GM18861 (cell line): Measurements from ENCODE around the gene HTRA3.

Source experiments
- ATAC-seq: cut with Tn5 transposase; IDR thresholded peaks from one replicate; pipeline ENCODE4 v1.9.1; 2021; ENCODE audit not compliant: unreplicated experiment

HTRA3 gene

DNA sequence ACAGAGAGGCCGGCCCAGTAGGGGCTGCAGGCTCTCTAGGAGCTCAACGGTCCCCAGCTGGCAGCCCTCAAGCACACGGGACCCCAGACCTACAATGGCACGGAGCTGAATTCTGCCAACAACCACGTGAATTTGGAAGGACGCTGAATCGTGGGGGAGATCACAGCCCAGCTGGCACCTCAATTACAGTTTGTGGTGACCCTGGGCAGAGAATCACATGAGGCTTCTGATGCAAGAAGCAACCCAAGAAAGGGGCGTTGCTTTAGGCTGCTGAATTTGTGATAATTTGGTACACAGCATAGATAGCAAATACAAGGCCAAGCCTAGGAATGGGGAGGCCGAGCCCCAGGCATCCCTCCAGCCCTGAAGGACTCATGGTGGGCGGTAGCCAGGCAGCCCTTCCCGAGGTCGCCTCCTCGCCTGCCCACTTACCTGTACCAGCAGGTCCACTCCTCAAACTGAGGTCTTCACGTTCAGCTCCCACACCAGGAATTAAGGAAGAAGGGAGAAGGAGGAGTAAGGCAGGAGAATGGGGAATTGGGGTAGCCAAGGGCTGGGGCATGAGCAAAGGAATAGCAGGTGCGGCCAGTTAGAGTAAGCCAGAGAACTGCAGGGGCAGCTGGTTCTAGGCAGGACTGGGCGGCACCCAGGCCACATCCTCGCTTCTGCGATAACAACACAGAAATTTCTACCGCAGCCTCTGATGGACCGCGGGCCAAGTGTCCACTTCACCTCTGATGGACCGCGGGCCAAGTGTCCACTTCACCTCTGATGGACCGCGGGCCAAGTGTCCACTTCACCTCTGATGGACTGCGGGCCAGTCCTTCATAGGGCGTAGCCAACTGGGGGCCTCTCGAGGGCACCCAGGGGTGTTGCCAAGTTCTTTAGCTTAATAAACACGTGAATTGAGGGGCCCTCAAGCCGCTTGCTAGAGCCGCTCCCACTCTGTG, 23.4 kb upstream of the HTRA3 start:
- ATAC-seq, result no peak

DNA sequence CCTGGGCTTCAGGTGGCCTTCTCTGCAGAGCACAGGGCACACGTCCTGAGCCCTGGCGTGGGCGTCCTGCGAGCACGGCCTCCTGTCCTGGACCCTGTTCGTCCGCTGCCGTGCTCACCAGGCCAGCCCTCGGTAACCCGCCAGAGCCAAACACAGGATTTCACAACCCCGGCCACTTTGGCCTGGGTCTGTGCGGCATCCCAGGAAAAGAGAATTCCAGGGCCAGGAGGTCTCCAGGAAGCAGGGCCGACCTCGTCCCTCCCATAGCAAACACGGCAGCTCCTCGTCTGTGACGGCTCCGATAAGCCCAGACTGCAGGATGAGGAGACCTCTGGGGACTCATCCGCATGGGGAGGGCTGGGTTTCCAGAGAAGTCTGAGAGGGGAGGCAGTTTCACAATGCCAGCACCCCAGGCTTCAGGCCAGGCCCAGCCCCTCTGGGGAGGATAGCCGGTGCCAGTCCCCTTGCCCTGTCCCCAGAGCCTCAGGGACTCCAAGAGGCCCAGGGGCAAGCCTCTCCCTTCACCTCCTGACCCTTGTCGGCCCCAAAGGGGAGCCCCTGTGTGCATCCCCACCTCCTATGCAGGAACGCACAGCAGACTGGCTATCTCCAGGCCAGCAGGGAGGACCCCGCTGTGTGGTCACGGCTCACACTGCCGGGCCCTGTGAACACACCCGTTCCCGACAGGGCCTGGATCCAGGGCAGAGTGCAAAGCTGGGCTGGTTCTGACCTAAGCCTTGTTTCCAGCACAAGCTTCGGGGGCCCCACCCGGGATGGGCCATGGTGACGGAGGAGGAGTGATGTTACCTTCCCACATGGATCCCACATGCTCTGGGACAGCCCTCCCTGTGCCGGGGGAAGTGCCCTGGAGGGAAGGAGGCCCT, 22.3 kb upstream of the HTRA3 start:
- ATAC-seq, result no peak

DNA sequence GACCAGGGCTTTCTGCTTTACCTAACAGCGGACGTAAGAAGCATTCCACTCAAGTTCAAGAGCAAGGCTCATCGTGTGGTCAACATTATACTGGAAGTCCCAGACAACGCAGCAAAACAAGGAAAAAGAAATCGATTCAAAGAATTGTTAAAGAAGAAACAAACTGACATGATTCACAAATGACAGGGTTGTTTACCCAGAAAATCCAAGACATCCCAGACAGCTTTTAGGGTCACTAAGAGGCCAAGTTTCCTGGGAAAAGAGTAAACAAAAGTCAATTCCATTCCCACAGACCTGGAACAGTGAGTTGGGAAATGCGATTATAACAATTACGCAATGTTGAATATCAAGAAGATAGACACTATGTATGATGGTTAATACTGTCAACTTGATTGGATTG, 21.5 kb upstream of the HTRA3 start:
- ATAC-seq, result no peak

DNA sequence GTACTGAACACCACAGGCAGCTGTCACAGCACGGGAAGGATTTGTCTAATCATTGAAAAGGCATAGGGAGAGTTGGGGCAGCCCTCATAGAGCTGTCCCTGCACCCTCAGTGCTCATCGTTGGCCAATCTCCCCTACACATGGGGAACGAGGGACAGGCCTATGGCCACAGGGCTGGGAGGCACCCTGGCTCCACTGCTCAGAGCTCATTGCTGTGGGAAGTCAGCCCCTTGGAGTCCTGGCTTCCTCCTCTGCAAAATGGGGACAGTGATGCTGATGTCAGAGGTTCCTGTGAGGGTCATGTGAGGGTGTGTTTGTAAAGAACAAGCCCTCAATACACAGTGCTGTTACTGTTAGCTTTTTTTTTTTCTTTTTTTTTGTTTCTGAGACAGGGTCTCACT, 19.3 kb upstream of the HTRA3 start:
- no peak for ATAC-seq

DNA sequence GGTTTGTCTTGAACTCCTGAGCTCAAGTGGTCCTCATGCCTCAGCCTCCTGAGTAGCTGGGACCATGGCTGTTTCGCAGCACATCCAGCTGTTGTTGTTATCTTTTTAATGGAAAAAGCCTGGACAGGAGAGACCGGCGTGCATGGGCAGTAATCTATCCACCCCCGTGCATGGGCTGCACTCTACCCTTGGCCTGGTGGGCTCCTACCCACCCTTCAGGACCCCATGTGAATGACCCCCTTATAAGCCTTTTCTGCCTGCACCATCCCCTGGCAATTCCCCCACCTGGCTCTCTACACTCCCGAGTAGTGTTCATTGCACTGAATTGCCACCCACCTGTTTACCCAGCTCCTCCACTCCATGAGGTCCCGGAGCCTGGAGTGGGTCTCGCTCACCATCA, 18.9 kb upstream of the HTRA3 start:
- no peak for ATAC-seq

DNA sequence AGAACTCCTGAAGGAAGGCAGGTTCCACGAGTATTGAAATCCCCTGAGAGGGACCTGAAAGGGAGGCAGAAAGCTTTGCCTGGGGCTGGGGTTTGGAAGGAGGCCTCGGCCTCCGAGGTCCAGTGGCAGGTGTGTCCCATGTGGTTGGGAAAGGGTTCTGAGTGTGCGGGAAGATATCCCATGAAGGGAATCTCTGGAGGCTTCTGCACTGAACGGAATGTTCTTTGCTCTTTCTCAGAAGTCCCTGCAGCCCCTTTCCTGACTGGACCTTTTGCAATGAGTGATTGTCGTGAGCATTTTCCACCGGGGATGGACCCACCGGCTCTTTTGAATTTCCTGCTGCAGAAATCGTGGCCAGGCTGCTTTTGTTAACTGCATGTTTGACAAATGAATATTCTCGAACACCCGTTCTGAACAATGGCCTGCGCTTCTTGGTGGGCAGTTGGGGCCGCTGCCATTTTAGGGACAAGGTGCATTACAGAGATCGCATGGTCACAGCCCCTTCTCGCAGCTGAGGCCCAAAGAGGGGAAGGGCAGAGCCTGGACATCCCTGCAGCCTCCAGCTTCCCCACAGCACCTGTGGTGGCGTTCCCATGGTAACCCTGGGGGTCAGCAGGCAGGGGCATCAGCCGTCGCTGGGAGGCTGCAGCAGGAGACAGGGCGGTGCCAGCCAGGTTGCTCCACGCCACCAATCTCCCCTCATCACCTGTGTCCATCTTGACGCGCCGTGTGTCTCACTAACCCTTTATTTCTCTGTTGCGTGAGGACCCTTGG, 18.3 kb upstream of the HTRA3 start:
- no peak for ATAC-seq

DNA sequence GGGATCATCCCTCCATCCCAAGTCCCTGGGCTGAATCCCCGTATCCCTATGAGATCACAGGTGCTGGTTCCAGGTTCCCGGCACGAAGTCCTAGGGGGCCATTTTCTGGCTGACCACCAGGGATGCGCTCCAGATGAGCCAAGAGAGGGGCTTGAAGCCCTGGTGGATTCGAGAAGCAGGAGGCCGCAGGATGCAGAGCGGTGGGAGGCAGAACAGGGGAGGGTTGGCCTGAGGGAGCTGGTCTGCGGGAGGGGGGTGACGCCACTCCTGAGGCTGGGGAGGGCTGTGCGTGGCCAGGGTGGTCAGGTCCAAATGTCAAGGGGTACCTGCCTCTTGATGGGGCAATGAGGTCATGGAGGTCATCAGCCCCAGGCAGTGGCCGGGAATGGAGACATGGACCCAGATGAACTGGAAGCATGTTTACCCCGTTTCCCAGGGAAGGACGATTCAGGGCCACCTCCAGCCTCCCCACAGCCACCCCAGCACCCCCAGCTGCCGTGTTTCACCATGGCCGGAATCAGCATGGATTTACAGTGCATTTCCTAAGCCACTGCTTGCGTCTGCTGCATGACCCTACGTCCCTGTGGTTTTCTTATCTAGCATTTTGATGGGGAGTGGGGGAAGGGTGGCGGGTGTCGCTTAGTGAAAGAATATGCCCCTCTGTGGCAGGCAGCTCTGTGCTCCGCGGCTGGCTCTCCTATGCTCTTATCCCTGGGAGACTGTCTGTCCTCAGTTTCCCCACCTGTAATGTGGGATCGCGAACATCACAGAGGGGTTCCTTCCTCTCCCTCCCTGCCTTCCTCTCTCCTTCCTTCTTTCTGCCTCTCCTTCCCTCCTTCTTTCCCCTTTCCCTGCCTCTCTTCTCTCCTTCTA, 17.0 kb upstream of the HTRA3 start:
- ATAC-seq, result no peak

DNA sequence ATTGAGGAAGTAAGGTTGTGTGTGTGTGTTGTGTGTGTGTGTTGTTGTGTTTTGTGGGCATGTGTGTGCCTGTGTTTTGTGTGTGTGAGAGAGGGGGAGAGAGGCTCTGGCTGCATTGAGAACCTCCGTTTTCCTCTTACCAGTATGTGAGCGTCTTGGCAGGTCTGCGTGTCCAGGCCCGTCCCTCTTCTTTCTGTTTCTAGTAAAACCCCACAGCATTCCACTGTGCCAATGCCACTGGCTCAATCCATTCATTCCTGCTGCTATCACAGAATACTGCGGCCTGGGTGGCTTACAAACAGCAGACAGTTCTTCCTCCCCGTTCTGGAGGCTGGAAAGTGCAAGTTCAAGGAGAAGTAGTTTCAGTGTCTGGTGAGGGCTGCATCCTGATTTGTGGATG, 15.5 kb upstream of the HTRA3 start:
- ATAC-seq, result no peak

DNA sequence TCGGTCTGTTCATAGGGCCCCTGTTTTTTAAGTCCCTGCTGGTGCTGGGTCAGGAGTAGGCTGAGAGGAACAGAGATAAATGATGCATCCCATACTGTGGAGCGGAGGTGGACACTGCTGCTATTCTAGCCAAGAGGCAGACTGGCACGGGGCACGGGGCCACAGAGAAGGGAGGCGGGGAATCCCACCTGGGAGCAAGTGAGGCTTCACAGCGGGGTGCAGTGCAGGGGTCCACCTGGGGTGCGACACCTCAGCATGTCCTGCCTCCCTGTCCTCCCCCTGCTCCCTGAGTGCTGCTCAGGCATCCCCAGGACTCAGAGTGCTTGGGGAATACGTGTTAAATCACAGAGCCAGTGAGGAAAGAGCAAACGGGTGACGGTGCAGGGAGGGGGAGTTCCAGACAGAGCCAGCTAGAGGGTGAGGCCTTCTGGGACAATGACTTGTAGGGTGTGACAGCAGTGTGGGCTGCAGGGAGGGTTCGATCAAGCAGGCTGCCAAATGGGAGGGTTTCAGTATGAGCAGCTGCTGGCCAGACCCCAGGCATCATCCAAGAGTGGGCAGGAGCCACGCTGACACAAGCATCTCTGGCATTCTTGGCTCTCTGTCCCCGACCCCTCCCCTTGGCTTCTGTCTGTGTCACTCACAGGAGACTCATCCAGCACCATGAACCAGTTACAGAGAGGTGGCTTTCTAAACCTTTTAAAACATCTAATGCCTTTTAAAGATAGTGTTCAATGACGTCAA, 13.7 kb upstream of the HTRA3 start:
- ATAC-seq, result no peak

DNA sequence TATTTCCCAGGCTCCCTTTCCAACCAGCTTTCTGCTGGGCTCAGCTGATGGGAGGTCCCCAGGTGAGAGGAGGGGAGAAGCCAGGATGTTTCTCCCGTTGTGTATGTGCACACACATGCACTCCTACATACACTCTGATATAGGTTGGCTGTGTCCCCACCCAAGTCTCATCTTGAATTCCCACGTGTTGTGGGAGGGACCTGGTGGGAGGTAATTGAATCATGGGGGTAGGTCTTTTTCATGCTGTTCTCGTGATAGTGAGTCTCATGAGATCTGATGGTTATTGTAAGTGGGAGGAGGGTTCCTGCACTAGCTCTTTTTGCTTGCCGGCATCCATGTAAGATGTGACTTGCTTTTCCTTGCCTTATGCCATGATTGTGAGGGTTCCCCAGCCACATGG, 11.7 kb upstream of the HTRA3 start:
- no peak for ATAC-seq

DNA sequence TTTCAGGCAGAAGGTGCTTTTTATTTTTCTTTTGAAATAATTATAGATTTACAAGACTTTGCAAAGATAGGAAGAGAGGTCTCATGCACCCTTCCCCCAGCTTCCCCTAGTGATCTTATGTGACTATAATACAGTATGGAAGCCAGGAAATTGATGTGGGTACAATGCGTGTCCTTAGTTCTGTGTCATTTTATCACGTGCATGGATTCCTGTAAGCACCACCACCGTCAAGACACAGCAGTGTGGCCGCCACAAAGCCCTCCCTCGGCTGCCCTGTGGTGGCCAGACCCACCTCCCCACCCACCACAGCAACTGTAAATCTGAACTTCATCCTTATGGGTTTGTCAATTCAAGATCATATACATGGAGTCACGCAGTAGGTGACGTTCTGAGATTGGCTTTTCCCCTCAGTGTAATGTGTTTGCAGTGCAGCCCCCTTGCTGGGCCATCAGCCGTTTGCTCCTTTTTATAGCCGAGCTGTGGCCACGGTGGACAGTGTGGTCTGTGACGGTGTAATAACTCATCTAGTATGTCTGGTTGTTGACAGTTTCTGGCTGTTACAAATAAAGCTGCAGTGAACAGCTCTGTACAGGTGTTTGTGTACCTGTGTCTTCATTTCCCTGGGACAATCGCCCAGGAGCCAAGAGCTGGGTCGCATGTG, 10.9 kb upstream of the HTRA3 start:
- ATAC-seq, result no peak

DNA sequence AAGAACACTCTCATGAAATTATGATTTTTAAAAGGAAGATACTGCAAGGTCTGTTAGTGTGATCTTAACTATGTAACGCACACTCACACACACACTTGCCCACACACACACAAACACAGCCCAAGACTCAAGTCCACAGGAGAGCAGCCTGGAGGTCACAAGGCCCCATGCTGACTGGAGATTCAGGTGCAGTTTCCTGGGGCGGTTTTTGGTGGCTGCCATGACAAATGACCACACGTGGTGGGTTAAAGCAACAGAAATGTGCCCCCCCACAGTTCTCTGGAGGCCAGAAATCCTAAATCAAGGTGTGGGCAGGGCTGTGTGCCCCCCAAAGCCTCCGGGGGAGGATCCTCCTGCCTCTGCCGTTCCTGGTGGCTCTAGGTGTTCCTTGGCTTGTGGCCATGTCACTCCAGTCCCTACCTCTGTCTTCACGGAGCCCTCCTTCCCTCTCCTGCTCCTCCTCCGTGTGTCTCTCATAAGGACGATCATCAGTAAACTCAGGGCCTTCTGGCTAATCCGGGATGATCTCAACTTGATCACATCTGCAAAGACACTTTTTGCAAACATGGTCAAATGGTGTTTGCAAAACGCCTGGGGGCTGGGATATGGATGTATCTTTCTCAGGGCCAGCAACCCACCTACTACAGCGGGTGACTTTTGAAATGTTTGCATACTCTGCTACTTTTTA, 9.7 kb upstream of the HTRA3 start:
- no peak for ATAC-seq

DNA sequence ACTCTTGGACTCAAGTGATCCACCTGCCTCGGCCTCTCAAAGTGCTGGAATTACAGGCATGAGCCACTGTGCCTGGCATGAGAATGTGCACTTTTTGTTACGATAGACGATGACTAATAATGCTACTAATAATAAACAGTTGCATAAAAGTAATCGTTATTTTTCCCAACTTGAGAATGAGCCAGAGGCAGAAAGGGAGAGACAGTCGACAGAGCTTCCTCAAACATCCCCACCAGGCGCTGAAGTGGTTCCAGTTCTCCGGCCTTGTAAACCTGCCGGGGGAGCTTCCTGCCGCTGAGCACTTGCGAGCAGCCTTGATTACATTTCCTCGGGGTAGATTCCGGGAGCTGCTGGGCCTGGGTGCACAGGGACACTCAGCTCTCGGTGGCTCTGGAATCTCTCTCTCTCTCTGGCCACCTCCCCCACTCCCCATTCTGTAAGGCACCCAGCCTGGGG, 8.9 kb upstream of the HTRA3 start:
- no peak for ATAC-seq

DNA sequence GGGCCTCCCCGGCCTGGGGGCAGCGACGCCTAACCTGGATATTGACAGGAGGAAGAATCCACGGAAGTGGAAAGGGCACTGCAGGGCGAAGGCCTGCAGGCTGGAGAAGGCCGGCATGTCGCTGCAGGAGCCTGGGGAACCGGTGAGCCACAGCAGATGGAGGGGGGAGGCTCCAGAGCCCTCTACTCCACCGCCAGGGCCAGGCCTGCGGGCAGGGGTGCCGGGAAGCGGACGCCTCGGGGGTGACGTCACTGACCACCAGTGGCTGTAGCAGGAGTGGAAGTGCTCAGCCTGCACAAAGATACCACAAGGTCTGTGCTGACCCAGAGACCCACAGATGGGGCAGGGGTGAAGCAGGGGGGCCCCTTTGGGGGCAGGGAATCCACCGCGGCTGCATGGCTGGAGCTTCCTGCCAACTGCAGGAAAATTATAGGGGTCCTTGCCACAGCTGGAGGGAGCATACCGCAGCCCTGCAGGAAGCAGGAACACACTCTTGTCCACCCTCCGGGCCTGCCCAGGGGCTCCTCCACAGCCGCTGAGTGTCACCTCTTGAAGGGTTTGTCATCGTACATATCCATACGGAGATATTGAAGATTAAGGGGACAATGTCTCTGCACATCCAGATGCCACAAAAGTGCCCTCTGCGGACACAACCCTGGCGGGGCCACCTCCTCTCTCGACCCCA, 7.6 kb upstream of the HTRA3 start:
- no peak for ATAC-seq

DNA sequence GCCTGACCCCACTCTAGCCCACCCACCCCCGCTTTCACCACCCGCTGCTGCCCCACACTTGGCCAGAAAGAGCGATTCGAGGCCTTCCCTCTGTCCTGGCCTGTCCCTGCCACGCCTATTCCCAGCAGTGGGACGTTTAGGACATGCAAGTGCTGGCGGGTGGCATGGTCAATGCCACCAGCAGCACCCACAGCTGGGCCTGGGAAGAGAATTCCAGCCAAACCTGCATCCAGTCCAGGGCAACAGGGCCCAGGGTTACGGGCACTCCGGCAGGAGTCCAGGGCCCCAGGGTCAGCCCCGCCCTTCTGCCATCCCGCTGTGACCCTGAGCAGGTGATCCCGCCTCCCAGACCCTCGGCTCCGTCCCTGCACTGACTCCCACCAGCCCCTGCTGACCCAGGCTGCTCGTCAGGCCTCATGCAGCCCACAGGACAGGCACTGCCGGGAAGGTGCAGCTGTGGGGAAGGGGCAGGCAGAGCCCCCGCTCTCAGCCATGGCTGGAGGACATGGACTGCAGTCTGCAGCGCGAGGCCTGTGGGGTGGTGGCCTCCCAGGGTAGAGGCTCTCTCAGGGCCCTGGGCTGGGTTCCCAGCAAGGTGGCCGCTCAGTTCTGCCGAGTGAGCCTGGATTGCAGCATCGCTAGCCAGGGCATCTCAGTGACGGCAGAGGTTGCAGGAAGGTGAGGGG, 6.8 kb upstream of the HTRA3 start:
- ATAC-seq, result no peak

DNA sequence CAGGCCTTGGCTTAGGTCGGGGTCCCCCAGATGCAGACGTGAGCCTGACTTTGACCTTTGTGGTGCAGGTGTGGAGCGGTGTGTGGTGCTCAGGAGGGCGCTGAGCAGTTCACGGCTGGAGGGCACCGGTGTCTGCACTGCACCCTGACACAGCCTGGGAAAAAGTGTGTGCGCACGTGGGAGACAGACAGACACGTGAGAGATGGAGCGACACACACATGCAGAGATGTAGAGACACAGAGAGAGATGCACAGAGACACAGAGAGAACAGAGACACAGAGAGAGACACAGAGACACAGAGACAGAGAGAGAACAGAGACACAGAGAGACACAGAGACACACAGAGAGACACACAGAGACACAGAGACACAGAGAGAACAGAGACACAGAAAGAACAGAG, 6.2 kb upstream of the HTRA3 start:
- ATAC-seq, result no peak

DNA sequence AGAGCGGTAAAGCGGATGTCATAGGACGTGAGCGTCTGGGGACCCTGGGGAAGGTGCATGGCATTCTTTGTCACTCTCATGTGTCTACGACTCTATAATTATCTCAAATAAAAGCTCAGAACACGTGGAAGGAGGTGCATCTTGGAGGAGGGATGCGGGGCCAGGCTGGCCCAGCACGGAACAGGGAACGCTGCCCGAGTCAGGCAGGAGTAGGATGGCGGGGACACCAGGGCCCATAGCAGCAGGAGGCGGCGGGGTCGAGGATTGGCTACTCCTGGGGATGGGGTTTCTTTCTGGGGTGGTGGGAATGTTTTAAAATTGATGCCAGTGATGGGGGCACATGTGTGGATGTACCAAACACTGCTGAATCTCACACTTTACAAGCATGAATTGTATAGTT, 5.4 kb upstream of the HTRA3 start:
- no peak for ATAC-seq
